ENCODE measurements around the gene MUC20. TPM values are rescaled to one million over a fixed set of nuclear protein-coding genes. Genes with fewer than 3 reads are reported as not detected.

The MUC20 gene
- polyA plus RNA-seq, 1 donor from 2014 or later: 3.0 TPM

GRCh38 chr3:195750797-195751520, 30.2 kb downstream of the MUC20 start:
- Histone ChIP-seq H3K27ac (ENCODE audit: low read length) (no peak overlapping the region), H4K20me1 (ENCODE audit: insufficient read depth) (no peaks in the 10 kb centered on the region), H3F3A (ENCODE audit: insufficient read depth, low read length, poor library complexity, severe bottlenecking) (no peaks in the 10 kb centered on the region), H3K36me3 (ENCODE audit: insufficient read depth, low read length) (no peaks in the 10 kb centered on the region), H3K4me2 (ENCODE audit: low read length) (no peak overlapping the region), H3K27me3 (ENCODE audit: insufficient read depth, low read depth, low read length) (no peaks in the 10 kb centered on the region), H3K79me2 (replicated peaks; ENCODE audit: insufficient read depth, low read length) (no peaks in the 10 kb centered on the region), H3K9ac (ENCODE audit: low read length) (no peak overlapping the region), H3K9me2 (ENCODE audit: insufficient read depth, low read length) (no peaks in the 10 kb centered on the region), H2AFZ (ENCODE audit: low read depth, low read length) (no peak overlapping the region), H3K4me3 (ENCODE audit: low read length) (no peak overlapping the region), H3K9me3 (ENCODE audit: low read length) (no peaks in the 10 kb centered on the region)
- no peak for TF ChIP-seq SMC3 (conservative IDR thresholded peaks at IDR 0.05; ENCODE audit: poor library complexity)
- no peak for TF ChIP-seq POLR2AphosphoS5 (IDR thresholded peaks at IDR 0.05)
- TF ChIP-seq REST (IDR thresholded peaks at IDR 0.05; ENCODE audit: borderline replicate concordance): no peak

- no peaks in the 10 kb centered on the region for H3F3A ChIP-seq (ENCODE audit: insufficient read depth, low read length, poor library complexity, severe bottlenecking)
- no peaks in the 10 kb centered on the region for H3K27me3 ChIP-seq (ENCODE audit: insufficient read depth, low read depth, low read length)
- no peaks in the 10 kb centered on the region for H3K36me3 ChIP-seq (ENCODE audit: insufficient read depth, low read length)
- no peaks in the 10 kb centered on the region for H3K9me2 ChIP-seq (ENCODE audit: insufficient read depth, low read length)
- H3K4me2 ChIP-seq (ENCODE audit: low read length): no peak overlapping the region
- H4K20me1 ChIP-seq (ENCODE audit: insufficient read depth): no peaks in the 10 kb centered on the region
- no peaks in the 10 kb centered on the region for H3K79me2 ChIP-seq (replicated peaks; ENCODE audit: insufficient read depth, low read length)
- no peak overlapping the region for H3K4me3 ChIP-seq (ENCODE audit: low read length)
- TF ChIP-seq SMC3 (conservative IDR thresholded peaks at IDR 0.05; ENCODE audit: poor library complexity) (no peak), EP300 (conservative IDR thresholded peaks at IDR 0.05; ENCODE audit: poor library complexity, severe bottlenecking) (no peak), TAF1 (IDR thresholded peaks at IDR 0.05; ENCODE audit: low read depth) (no peak), MXI1 (conservative IDR thresholded peaks at IDR 0.05; ENCODE audit: poor library complexity, severe bottlenecking) (no peak), CTCF (IDR thresholded peaks at IDR 0.05; ENCODE audit: poor library complexity, severe bottlenecking) (no peak), EZH2 (IDR thresholded peaks at IDR 0.05; ENCODE audit: borderline replicate concordance, insufficient read depth, low read length, poor library complexity, severe bottlenecking) (no peak), POLR2AphosphoS5 (IDR thresholded peaks at IDR 0.05) (no peak), REST (IDR thresholded peaks at IDR 0.05; ENCODE audit: borderline replicate concordance) (no peak), RAD21 (conservative IDR thresholded peaks at IDR 0.05) (no peak)
- no peak overlapping the region for H3K27ac ChIP-seq (ENCODE audit: low read length)
- H3K9me3 ChIP-seq (ENCODE audit: low read length): no peaks in the 10 kb centered on the region
- H2AFZ ChIP-seq (ENCODE audit: low read depth, low read length): no peak overlapping the region
- H3K9ac ChIP-seq (ENCODE audit: low read length): no peak overlapping the region
Measured at GRCh38 chr3:195751560-195751959, 30.8 kb downstream of the MUC20 start.
